HCT116 (cell line): ENCODE results near the gene SARNP. TPM values are rescaled to one million over a fixed set of nuclear protein-coding genes. Genes with fewer than 3 reads are reported as not detected.

Experiments used
- ATAC-seq: fragments of 200-7000 bp; cut with Tn5 transposase; 2 replicates; pipeline ENCODE4 v1.9.1; 2020; ENCODE audit warnings: mild to moderate bottlenecking, moderate library complexity
- BruUV-seq: library from RNA; stranded (reverse); fragments of 400-500 nt; replicated peaks from 2 replicates; lab custom pipeline; 2021; lab: Mats Ljungman, UMichigan
- CTCF ChIA-PET: fragments of 300-600 bp; sonication (Branson Sonifier 250); formaldehyde crosslinking; loops from one replicate; lab custom pipeline; 2021; ENCODE audit warnings: antibody characterized with exemption; lab: Charles Lee
- POLR2A ChIA-PET: fragments of 300-600, 350-600 bp; sonication (Branson Sonifier 250); formaldehyde crosslinking; loops from one replicate; lab custom pipeline; 2021; ENCODE audit warnings: antibody characterized with exemption; lab: Charles Lee
- RAD21 ChIA-PET, 2 experiments: fragments of 300-600 bp; sonication (Branson Sonifier 250); formaldehyde crosslinking; loops; one replicate each; lab custom pipeline; 2023; ENCODE audit warnings: low total read pairs in 2 of 2; ENCODE audit not compliant: uncharacterized antibody in 2 of 2, unreplicated experiment in 2 of 2, low non-redundant PET in 1 of 2; lab: Charles Lee
- DNase-seq: peaks from one replicate; pipeline ENCODE4 v3.0.0-alpha.2; 2010; ENCODE audit warnings: low read depth, low spot score
- H2AFZ ChIP-seq: fragments of 200-600 bp; shearing (Covaris generic), sonication (generic); 2 replicates; pipeline ENCODE4 v1.6.1; 2017; ENCODE audit warnings: low read depth, mixed run types, mixed read lengths, antibody characterized with exemption, low read length; ENCODE audit not compliant: poor library complexity, severe bottlenecking
- H3K27ac ChIP-seq: 2 replicates; pipeline ENCODE4 v1.5.1; 2012; ENCODE audit warnings: low read depth, low read length
- H3K27me3 ChIP-seq: fragments of 200-600 bp; sonication (generic); 2 replicates; pipeline ENCODE4 v1.6.1; 2016; ENCODE audit warnings: mixed run types, low read length, mixed read lengths; ENCODE audit not compliant: insufficient read depth
- H3K36me3 ChIP-seq, 2 experiments: fragments of 200-500 bp in 1 of 2; fragments of 200-600 bp in 1 of 2; sonication (Bioruptor generic) in 1 of 2; sonication (generic) in 1 of 2; 2 replicates each; pipeline versions ENCODE4 v1.5.1 to v1.6.1; 2014 to 2016; ENCODE audit warnings: low read length in 2 of 2, inconsistent platforms in 1 of 2, mixed read lengths in 1 of 2, mixed run types in 1 of 2; ENCODE audit not compliant: insufficient read depth in 2 of 2, control insufficient read depth in 1 of 2
- H3K4me1 ChIP-seq, 2 experiments: fragments of 200-600 bp in 1 of 2; sonication (generic) in 1 of 2; 2 replicates each; pipeline versions ENCODE4 v1.5.1 to v1.6.1; 2012 to 2017; ENCODE audit warnings: low read length in 2 of 2, inconsistent platforms in 1 of 2, mild to moderate bottlenecking in 1 of 2, mixed read lengths in 1 of 2, mixed run types in 1 of 2, moderate library complexity in 1 of 2; ENCODE audit not compliant: insufficient read depth in 2 of 2, control insufficient read depth in 1 of 2
- H3K4me2 ChIP-seq: fragments of 200-600 bp; sonication (generic); 2 replicates; pipeline ENCODE4 v1.6.1; 2017; ENCODE audit warnings: mixed run types, low read length, mixed read lengths
- H3K4me3 ChIP-seq, 2 experiments: fragments of 200-600 bp in 1 of 2; sonication (generic) in 1 of 2; replicated peaks in 1 of 2; 2 replicates each; pipeline ENCODE4 v1.5.1; 2011 to 2016; ENCODE audit warnings: low read length in 2 of 2, control low read depth in 1 of 2, low read depth in 1 of 2, mild to moderate bottlenecking in 1 of 2, mixed read lengths in 1 of 2, mixed run types in 1 of 2
- H3K79me2 ChIP-seq: fragments of 200-600 bp; sonication (generic); 2 replicates; pipeline ENCODE4 v1.6.1; 2017; ENCODE audit warnings: mild to moderate bottlenecking, mixed run types, low read length, moderate library complexity, mixed read lengths; ENCODE audit not compliant: insufficient read depth
- H3K9ac ChIP-seq: fragments of 200-600 bp; sonication (generic); 2 replicates; pipeline ENCODE4 v1.6.1; 2016; ENCODE audit warnings: low read length, mixed read lengths
- H3K9me2 ChIP-seq: fragments of 200-600 bp; sonication (generic), shearing (Covaris generic); 2 replicates; pipeline ENCODE4 v1.6.1; 2017; ENCODE audit warnings: mixed run types, mild to moderate bottlenecking, moderate library complexity; ENCODE audit not compliant: insufficient read depth
- H3K9me3 ChIP-seq, 2 experiments: fragments of 200-500 bp in 1 of 2; fragments of 200-600 bp in 1 of 2; sonication (Bioruptor generic) in 1 of 2; sonication (generic) in 1 of 2; 2 replicates each; pipeline ENCODE4 v1.6.1; 2014 to 2017; ENCODE audit warnings: low read length in 2 of 2, mixed read lengths in 2 of 2, inconsistent platforms in 1 of 2, low read depth in 1 of 2, mild to moderate bottlenecking in 1 of 2, mixed run types in 1 of 2, moderate library complexity in 1 of 2; ENCODE audit not compliant: control insufficient read depth in 1 of 2, insufficient read depth in 1 of 2
- H4K20me1 ChIP-seq: fragments of 200-600 bp; sonication (generic), shearing (Covaris generic); 2 replicates; pipeline ENCODE4 v1.6.1; 2017; ENCODE audit warnings: mixed run types, mild to moderate bottlenecking, moderate library complexity; ENCODE audit not compliant: insufficient read depth
- CBX3 ChIP-seq: IDR thresholded peaks from 2 replicates; pipeline ENCODE4 v1.6.1; 2012; ENCODE audit warnings: low read depth
- CEBPB ChIP-seq: IDR thresholded peaks from 2 replicates; pipeline ENCODE4 v1.6.1; 2012; ENCODE audit warnings: low read depth
- CTCF ChIP-seq, 3 experiments: fragments of 200-600 bp in 1 of 3; sonication (generic) in 1 of 3; IDR thresholded peaks in 2 of 3; conservative IDR thresholded peaks in 1 of 3; 2 replicates each; pipeline ENCODE4 v1.5.1; 2012 to 2017; ENCODE audit warnings: low read depth in 2 of 3, low read length in 2 of 3, antibody characterized with exemption in 1 of 3, borderline replicate concordance in 1 of 3, control low read depth in 1 of 3, mild to moderate bottlenecking in 1 of 3, mixed read lengths in 1 of 3, mixed run types in 1 of 3, moderate library complexity in 1 of 3; ENCODE audit not compliant: insufficient read depth in 1 of 3
- EGR1 ChIP-seq: IDR thresholded peaks from 2 replicates; pipeline ENCODE4 v1.6.1; 2012; ENCODE audit warnings: low read depth
- ELF1 ChIP-seq: IDR thresholded peaks from 2 replicates; pipeline ENCODE4 v1.6.1; 2012; ENCODE audit warnings: low read depth, borderline replicate concordance
- EZH2 ChIP-seq: fragments of 200-600 bp; sonication (generic); IDR thresholded peaks from 2 replicates; pipeline ENCODE4 v1.6.1; 2017; ENCODE audit warnings: antibody characterized with exemption, mixed run types
- FOSL1 ChIP-seq: IDR thresholded peaks from 2 replicates; pipeline ENCODE4 v1.6.1; 2012; ENCODE audit warnings: low read depth
- JUND ChIP-seq: IDR thresholded peaks from 2 replicates; pipeline ENCODE4 v1.6.1; 2012
- POLR2A ChIP-seq: IDR thresholded peaks from 2 replicates; pipeline ENCODE4 v1.7.0; 2011; ENCODE audit warnings: borderline replicate concordance; ENCODE audit not compliant: insufficient read depth, insufficient read length; ENCODE audit errors: extremely low read depth
- POLR2AphosphoS5 ChIP-seq: IDR thresholded peaks from 2 replicates; pipeline ENCODE4 v1.6.1; 2011; ENCODE audit warnings: mild to moderate bottlenecking, low read depth, low read length, moderate library complexity
- RAD21 ChIP-seq: IDR thresholded peaks from 2 replicates; pipeline ENCODE4 v1.6.1; 2012; ENCODE audit warnings: low read depth, mild to moderate bottlenecking
- SP1 ChIP-seq: IDR thresholded peaks from 2 replicates; pipeline ENCODE4 v1.6.1; 2012; ENCODE audit warnings: low read depth
- SRF ChIP-seq: IDR thresholded peaks from 2 replicates; pipeline ENCODE4 v1.6.1; 2012; ENCODE audit warnings: low read depth
- TCF7L2 ChIP-seq: IDR thresholded peaks from 2 replicates; pipeline ENCODE4 v1.7.0; 2011; ENCODE audit warnings: borderline replicate concordance, inconsistent platforms; ENCODE audit not compliant: insufficient read depth, insufficient read length; ENCODE audit errors: extremely low read depth
- ZBTB33 ChIP-seq: IDR thresholded peaks from 2 replicates; pipeline ENCODE4 v1.6.1; 2011; ENCODE audit warnings: mild to moderate bottlenecking, low read length, moderate library complexity; ENCODE audit not compliant: insufficient replicate concordance; ENCODE audit errors: extremely low read depth
- intact Hi-C: fragments of 100-400 bp; cut with micrococcal nuclease; formaldehyde crosslinking; loops from 2 replicates; pipeline ENCODE4 v1.10.0; 2022
- total RNA-seq: library from RNA; stranded (reverse); gene quantifications from one replicate; pipeline ENCODE4 v1.2.1, GENCODE V29; 2021; ENCODE audit not compliant: unreplicated experiment
- TF ChIP-seq, protein P1 (sequence below): IDR thresholded peaks from 2 replicates; pipeline ENCODE4 v1.6.1; 2012
- TF ChIP-seq, protein P2 (sequence below): IDR thresholded peaks from 2 replicates; pipeline ENCODE4 v1.6.1; 2012; ENCODE audit warnings: low read depth

SARNP gene
- total RNA-seq, 1 experiment from 2014 or later, result 82.4 TPM

DNA sequence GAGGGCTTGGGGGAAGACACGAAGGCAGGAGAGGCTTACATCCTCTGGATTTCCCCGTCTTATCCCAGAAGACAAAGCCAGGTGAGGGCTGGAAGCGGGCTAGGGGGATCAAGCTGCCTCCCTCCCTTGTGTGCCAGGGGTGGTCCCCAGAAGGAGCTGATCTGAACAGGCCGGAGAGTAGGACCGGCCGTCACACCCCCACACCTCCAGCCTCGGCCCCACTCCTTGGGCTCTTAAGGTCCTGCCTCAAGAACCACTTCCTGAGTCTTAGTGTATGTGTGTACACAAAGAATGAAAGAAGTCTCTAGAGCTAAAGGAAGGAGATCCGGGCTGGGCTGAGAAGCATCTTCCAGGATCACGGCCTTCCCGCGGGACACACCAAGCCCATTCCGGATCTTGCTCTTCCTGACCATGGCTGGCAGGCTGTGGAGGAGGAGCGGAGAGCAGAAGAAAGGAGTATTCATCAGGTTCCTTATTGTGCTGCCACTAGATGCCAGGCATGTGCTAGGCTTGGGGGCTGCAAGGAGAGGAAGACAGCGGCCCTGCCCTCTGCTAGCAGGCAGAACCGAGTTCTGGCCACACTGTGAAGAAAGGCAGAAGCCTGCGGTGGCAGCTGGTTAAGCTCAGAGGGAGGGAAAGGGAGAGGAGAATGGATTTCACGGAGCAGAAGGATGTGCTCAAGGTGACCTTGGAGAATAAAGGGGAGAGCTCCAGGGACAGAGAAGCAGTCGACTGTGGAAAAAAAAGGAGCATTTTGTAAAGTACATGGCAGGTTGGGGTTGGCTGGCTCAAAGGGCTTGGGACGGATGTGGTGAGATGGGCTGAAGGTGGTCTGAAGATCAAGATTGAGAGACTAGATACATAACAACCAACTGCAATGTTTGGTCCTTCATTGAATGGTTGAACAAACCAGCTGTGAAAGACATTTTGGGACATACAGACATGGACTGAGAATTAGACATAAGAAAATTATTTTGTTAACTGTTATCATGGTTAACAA is 87.4 kb downstream of the SARNP start:
- ChIA-PET POLR2A (interaction anchor here (1.0 to 2.3 kb wide), 8 partner anchors 8 to 314 kb away, joined by 3 to 24 read pairs (median 4); partner anchors contain the start of genes BLOC1S1, DNAJC14, ORMDL2 and RDH5), RAD21 (interaction anchor here (0.5 to 1.8 kb wide), 4 partner anchors 8 to 277 kb away, joined by 3 to 7 read pairs (median 4); partner anchors contain the start of gene RDH5 (in 1 of the 2)), CTCF (interaction anchor here (0.8 to 1.9 kb wide), 8 partner anchors 8 to 459 kb away, joined by 3 to 48 read pairs (median 6); partner anchors contain the start of genes RDH5 and SMARCC2)
- TSS peak; percentile 67 for BruUV-seq
- ATAC-seq (peak; percentile 7), DNase-seq (no peak)
- peak overlapping the region; percentile 93 for H3K9ac ChIP-seq
- H3K4me3 ChIP-seq, result peak overlapping the region; percentile 88 to 96
- H3K79me2 ChIP-seq, result peaks cover 22% of the 10 kb centered on the region
- H3K4me2 ChIP-seq, result peak overlapping the region; percentile 95
- intact Hi-C loops, result loop anchor here (10.0 kb wide), 1 partner anchor 385 kb away; the partner anchor contains the start of genes RPL41 and ZC3H10
- no peaks in the 10 kb centered on the region for H4K20me1 ChIP-seq
- no peaks in the 10 kb centered on the region for H3K9me2 ChIP-seq
- no peak overlapping the region for H2AFZ ChIP-seq
- peak overlapping the region; percentile 94 for H3K27ac ChIP-seq
- no peaks in the 10 kb centered on the region for H3K9me3 ChIP-seq
- peaks cover 7 to 20% of the 10 kb centered on the region in 2 experiments; a peak in 3 of 4 replicates for H3K36me3 ChIP-seq
- peaks cover 19 to 50% of the 10 kb centered on the region in 2 experiments for H3K4me1 ChIP-seq
- H3K27me3 ChIP-seq, result no peaks in the 10 kb centered on the region
- TF ChIP-seq EZH2, result no peak
- TF ChIP-seq POLR2AphosphoS5, result no peak
- TF ChIP-seq ELF1, result no peak
- no peak for TF ChIP-seq JUND
- TF ChIP-seq TCF7L2, result no peak
- no peak for TF ChIP-seq RAD21
- no peak for TF ChIP-seq EGR1
- TF ChIP-seq, protein P1, sequence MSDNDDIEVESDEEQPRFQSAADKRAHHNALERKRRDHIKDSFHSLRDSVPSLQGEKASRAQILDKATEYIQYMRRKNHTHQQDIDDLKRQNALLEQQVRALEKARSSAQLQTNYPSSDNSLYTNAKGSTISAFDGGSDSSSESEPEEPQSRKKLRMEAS, result no peak
- TF ChIP-seq, protein P2, sequence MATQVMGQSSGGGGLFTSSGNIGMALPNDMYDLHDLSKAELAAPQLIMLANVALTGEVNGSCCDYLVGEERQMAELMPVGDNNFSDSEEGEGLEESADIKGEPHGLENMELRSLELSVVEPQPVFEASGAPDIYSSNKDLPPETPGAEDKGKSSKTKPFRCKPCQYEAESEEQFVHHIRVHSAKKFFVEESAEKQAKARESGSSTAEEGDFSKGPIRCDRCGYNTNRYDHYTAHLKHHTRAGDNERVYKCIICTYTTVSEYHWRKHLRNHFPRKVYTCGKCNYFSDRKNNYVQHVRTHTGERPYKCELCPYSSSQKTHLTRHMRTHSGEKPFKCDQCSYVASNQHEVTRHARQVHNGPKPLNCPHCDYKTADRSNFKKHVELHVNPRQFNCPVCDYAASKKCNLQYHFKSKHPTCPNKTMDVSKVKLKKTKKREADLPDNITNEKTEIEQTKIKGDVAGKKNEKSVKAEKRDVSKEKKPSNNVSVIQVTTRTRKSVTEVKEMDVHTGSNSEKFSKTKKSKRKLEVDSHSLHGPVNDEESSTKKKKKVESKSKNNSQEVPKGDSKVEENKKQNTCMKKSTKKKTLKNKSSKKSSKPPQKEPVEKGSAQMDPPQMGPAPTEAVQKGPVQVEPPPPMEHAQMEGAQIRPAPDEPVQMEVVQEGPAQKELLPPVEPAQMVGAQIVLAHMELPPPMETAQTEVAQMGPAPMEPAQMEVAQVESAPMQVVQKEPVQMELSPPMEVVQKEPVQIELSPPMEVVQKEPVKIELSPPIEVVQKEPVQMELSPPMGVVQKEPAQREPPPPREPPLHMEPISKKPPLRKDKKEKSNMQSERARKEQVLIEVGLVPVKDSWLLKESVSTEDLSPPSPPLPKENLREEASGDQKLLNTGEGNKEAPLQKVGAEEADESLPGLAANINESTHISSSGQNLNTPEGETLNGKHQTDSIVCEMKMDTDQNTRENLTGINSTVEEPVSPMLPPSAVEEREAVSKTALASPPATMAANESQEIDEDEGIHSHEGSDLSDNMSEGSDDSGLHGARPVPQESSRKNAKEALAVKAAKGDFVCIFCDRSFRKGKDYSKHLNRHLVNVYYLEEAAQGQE, result no peak
- TF ChIP-seq CTCF (IDR thresholded peaks at IDR 0.05 in 2 of 3, conservative IDR thresholded peaks at IDR 0.05 in 1 of 3; ENCODE audit: borderline replicate concordance in 1 of 3, insufficient read depth in 1 of 3, low read depth in 2 of 3, low read length in 2 of 3), result no peak
- TF ChIP-seq POLR2A, result no peak
- TF ChIP-seq SP1, result no peak
- TF ChIP-seq SRF, result no peak
- TF ChIP-seq CEBPB, result no peak
- no peak for TF ChIP-seq FOSL1
- no peak for TF ChIP-seq ZBTB33
- no peak for TF ChIP-seq CBX3
